SK-N-SH treated with all-trans-retinoic acid at 6 μM for 48 hours (cell line): ENCODE results near the gene FAHD1.
"Not testable (repeated sequence)": the region's sequence is repeated elsewhere in the genome, so short reads cannot be mapped to it uniquely, and the experiment has no call there.

Experiments
- ATAC-seq: fragments of 200-7000 bp; cut with Tn5 transposase; 3 replicates; pipeline ENCODE4 v1.9.1; 2020; ENCODE audit warnings: mild to moderate bottlenecking, moderate library complexity
- ARNTL ChIP-seq: fragments of 450-650 bp; formaldehyde crosslinking; IDR thresholded peaks from 2 replicates; pipeline ENCODE4 v1.5.0; 2020; ENCODE audit warnings: low read depth, mild to moderate bottlenecking, moderate library complexity, borderline replicate concordance
- BACH2 ChIP-seq: fragments of 250-450 bp; sonication (Bioruptor Pico); IDR thresholded peaks from 2 replicates; pipeline ENCODE4 v1.9.0; 2021; ENCODE audit warnings: mild to moderate bottlenecking, borderline replicate concordance
- CSDC2 ChIP-seq: fragments of 250-450 bp; sonication (Bioruptor Pico); IDR thresholded peaks from 2 replicates; pipeline ENCODE4 v1.5.0; 2020; ENCODE audit warnings: mild to moderate bottlenecking, moderate library complexity
- ESRRG ChIP-seq: fragments of 250-450 bp; sonication (Bioruptor Pico); IDR thresholded peaks from 2 replicates; pipeline ENCODE4 v1.6.1; 2021; ENCODE audit warnings: mild to moderate bottlenecking
- ISL1 ChIP-seq: fragments of 250-450 bp; sonication (Bioruptor Pico); IDR thresholded peaks from 2 replicates; pipeline ENCODE4 v2.1.2; 2022; ENCODE audit warnings: mild to moderate bottlenecking, moderate library complexity
- OSR1 ChIP-seq: fragments of 250-450 bp; sonication (Bioruptor Pico); IDR thresholded peaks from 2 replicates; pipeline ENCODE4 v1.8.0; 2022; ENCODE audit warnings: moderate library complexity, mild to moderate bottlenecking, inconsistent platforms
- PPARA ChIP-seq: fragments of 250-450 bp; sonication (Bioruptor Pico); IDR thresholded peaks from 2 replicates; pipeline ENCODE4 v1.5.0; 2020; ENCODE audit warnings: mild to moderate bottlenecking, borderline replicate concordance
- SNAI2 ChIP-seq: fragments of 250-450 bp; sonication (Bioruptor Pico); IDR thresholded peaks from 2 replicates; pipeline ENCODE4 v1.5.0; 2020; ENCODE audit warnings: mild to moderate bottlenecking, moderate library complexity
- TCF4 ChIP-seq: fragments of 250-450 bp; sonication (Bioruptor Pico); IDR thresholded peaks from 2 replicates; pipeline ENCODE4 v1.8.0; 2021; ENCODE audit warnings: mild to moderate bottlenecking, moderate library complexity, borderline replicate concordance
- TOX ChIP-seq: fragments of 250-450 bp; sonication (Bioruptor Pico); IDR thresholded peaks from 2 replicates; pipeline ENCODE4 v1.8.0; 2021; ENCODE audit warnings: mild to moderate bottlenecking, moderate library complexity, borderline replicate concordance
- TSHZ2 ChIP-seq: fragments of 250-450 bp; sonication (Bioruptor Pico); IDR thresholded peaks from 2 replicates; pipeline ENCODE4 v1.5.0; 2020; ENCODE audit warnings: mild to moderate bottlenecking, moderate library complexity
- ZC3H10 ChIP-seq: fragments of 250-450 bp; sonication (Bioruptor Pico); IDR thresholded peaks from 2 replicates; pipeline ENCODE4 v1.5.1; 2021; ENCODE audit warnings: mild to moderate bottlenecking, moderate library complexity
- ZFP3 ChIP-seq: fragments of 250-450 bp; sonication (Bioruptor Pico); IDR thresholded peaks from 2 replicates; pipeline ENCODE4 v1.5.0; 2020; ENCODE audit warnings: mild to moderate bottlenecking, moderate library complexity
- ZFP30 ChIP-seq: fragments of 450-650 bp; formaldehyde crosslinking; IDR thresholded peaks from 2 replicates; pipeline ENCODE4 v1.5.0; 2022; ENCODE audit warnings: mild to moderate bottlenecking, moderate library complexity
- ZNF565 ChIP-seq: fragments of 450-650 bp; formaldehyde crosslinking; conservative IDR thresholded peaks from 2 replicates; pipeline ENCODE4 v1.5.0; 2020; ENCODE audit warnings: low read depth, mild to moderate bottlenecking, moderate library complexity
- ZNF70 ChIP-seq: fragments of 450-650 bp; formaldehyde crosslinking; IDR thresholded peaks from 2 replicates; pipeline ENCODE4 v1.5.0; 2020; ENCODE audit warnings: mild to moderate bottlenecking, moderate library complexity
- ZNF8 ChIP-seq: fragments of 450-650 bp; formaldehyde crosslinking; IDR thresholded peaks from 2 replicates; pipeline ENCODE4 v1.5.0; 2020; ENCODE audit warnings: mild to moderate bottlenecking, moderate library complexity
- TF ChIP-seq, protein P1 (sequence below): fragments of 250-450 bp; sonication (Bioruptor Pico); IDR thresholded peaks from 2 replicates; pipeline ENCODE4 v1.8.0; 2020; ENCODE audit warnings: mild to moderate bottlenecking, moderate library complexity, borderline replicate concordance
- TF ChIP-seq, protein P2 (sequence below): fragments of 250-450 bp; sonication (Bioruptor Pico); IDR thresholded peaks from 2 replicates; pipeline ENCODE4 v1.5.1; 2021; ENCODE audit warnings: mild to moderate bottlenecking, moderate library complexity
- TF ChIP-seq, protein P3 (sequence below): fragments of 250-450 bp; sonication (Bioruptor Pico); IDR thresholded peaks from 2 replicates; pipeline ENCODE4 v1.8.0; 2021; ENCODE audit warnings: low read depth, mild to moderate bottlenecking, moderate library complexity, borderline replicate concordance

FAHD1 gene

DNA sequence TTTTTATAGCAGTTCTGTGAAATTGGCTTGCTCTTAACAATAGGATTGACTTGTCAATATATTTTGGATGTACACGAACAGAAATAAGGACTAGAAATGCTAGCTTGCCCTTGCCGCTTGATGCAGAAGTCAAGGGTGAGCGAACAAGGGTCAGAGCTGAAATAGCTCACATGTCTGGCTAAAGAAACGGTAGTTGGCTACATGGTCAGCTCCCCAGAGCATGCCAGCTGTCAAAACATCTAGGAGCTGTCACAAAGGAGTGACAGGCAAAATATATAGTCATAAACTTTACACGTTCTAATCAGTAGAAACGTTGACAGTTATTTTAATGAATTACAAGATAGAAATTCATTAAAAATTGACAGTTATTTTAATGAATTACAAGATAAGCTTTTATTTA, 47.8 kb downstream of the FAHD1 start (continued):
- TF ChIP-seq TSHZ2 (CRISPR knock-in tag): no peak
- TF ChIP-seq, protein P1, sequence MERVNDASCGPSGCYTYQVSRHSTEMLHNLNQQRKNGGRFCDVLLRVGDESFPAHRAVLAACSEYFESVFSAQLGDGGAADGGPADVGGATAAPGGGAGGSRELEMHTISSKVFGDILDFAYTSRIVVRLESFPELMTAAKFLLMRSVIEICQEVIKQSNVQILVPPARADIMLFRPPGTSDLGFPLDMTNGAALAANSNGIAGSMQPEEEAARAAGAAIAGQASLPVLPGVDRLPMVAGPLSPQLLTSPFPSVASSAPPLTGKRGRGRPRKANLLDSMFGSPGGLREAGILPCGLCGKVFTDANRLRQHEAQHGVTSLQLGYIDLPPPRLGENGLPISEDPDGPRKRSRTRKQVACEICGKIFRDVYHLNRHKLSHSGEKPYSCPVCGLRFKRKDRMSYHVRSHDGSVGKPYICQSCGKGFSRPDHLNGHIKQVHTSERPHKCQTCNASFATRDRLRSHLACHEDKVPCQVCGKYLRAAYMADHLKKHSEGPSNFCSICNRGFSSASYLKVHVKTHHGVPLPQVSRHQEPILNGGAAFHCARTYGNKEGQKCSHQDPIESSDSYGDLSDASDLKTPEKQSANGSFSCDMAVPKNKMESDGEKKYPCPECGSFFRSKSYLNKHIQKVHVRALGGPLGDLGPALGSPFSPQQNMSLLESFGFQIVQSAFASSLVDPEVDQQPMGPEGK (CRISPR knock-in tag): no peak
- no peak for TF ChIP-seq ZNF70 (CRISPR knock-in tag)
- TF ChIP-seq BACH2 (CRISPR knock-in tag): no peak
- TF ChIP-seq, all 23 proteins: peak for 0

GRCh38 chr16:1876066-1876465, 49.1 kb downstream of the FAHD1 start:
- not testable (repeated sequence) for ATAC-seq

DNA sequence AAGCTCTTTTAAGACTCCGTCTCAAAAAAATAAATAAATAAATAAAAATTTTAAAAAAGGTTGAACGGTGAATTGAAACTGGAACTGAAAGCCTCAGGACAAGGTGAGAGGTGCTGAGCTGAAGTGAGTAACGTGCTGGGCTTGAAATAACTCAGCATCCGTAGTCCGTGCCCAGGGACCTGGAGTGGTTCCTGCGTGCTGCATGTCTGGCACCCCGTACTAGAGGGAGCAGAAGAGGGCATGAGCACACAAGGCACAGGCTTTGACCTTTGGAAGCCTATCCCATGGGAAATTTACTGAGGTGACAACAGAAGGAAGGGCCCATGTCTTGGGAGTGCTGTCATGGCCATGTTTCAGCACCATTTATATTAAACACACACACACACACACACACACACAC, 49.5 kb downstream of the FAHD1 start:
- no peak for ATAC-seq
- no peak for TF ChIP-seq OSR1 (CRISPR knock-in tag)
- TF ChIP-seq TOX: no peak
- TF ChIP-seq ESRRG (CRISPR knock-in tag): no peak
- no peak for TF ChIP-seq ZNF70 (CRISPR knock-in tag)
- TF ChIP-seq ZNF565 (CRISPR knock-in tag): no peak
- TF ChIP-seq, protein P1 (CRISPR knock-in tag): no peak
- TF ChIP-seq CSDC2 (CRISPR knock-in tag): no peak
- TF ChIP-seq, protein P2, sequence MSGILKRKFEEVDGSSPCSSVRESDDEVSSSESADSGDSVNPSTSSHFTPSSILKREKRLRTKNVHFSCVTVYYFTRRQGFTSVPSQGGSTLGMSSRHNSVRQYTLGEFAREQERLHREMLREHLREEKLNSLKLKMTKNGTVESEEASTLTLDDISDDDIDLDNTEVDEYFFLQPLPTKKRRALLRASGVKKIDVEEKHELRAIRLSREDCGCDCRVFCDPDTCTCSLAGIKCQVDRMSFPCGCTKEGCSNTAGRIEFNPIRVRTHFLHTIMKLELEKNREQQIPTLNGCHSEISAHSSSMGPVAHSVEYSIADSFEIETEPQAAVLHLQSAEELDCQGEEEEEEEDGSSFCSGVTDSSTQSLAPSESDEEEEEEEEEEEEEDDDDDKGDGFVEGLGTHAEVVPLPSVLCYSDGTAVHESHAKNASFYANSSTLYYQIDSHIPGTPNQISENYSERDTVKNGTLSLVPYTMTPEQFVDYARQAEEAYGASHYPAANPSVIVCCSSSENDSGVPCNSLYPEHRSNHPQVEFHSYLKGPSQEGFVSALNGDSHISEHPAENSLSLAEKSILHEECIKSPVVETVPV: no peak
- TF ChIP-seq ZC3H10 (CRISPR knock-in tag): no peak
- no peak for TF ChIP-seq ARNTL (CRISPR knock-in tag)
- no peak for TF ChIP-seq ZFP30
- no peak for TF ChIP-seq TCF4 (CRISPR knock-in tag)
- no peak for TF ChIP-seq ISL1 (CRISPR knock-in tag)
- no peak for TF ChIP-seq ZNF8

DNA sequence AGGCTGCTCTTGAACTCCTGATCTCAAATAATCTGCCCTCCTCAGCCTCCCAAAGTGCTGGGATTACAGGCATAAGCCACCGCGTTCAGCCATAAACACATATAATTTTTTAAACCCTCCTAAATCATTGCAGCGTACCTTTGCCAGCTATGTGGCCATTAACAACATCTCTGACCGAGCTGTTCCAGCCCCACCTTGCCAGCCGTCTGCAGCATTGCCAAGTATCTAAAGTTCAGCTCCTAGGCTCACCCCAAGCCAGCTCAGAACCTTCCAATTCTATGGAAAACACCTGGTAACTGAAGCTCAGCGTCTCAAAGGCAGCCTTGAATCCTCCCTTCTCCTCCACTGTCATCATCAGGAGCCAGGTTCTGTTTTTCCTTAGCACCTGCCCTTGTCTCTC, 50.1 kb downstream of the FAHD1 start:
- TF ChIP-seq ZNF8: no peak
- TF ChIP-seq, protein P1 (CRISPR knock-in tag): no peak
- no peak for TF ChIP-seq PPARA (CRISPR knock-in tag)
- TF ChIP-seq ZC3H10 (CRISPR knock-in tag): no peak
- no peak for TF ChIP-seq ZFP3 (CRISPR knock-in tag)
- no peak for TF ChIP-seq TSHZ2 (CRISPR knock-in tag)
- TF ChIP-seq OSR1 (CRISPR knock-in tag): no peak
- TF ChIP-seq BACH2 (CRISPR knock-in tag): no peak
- TF ChIP-seq, protein P3, sequence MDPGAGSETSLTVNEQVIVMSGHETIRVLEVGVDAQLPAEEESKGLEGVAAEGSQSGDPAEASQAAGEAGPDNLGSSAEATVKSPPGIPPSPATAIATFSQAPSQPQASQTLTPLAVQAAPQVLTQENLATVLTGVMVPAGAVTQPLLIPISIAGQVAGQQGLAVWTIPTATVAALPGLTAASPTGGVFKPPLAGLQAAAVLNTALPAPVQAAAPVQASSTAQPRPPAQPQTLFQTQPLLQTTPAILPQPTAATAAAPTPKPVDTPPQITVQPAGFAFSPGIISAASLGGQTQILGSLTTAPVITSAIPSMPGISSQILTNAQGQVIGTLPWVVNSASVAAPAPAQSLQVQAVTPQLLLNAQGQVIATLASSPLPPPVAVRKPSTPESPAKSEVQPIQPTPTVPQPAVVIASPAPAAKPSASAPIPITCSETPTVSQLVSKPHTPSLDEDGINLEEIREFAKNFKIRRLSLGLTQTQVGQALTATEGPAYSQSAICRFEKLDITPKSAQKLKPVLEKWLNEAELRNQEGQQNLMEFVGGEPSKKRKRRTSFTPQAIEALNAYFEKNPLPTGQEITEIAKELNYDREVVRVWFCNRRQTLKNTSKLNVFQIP (CRISPR knock-in tag): no peak
- TF ChIP-seq CSDC2 (CRISPR knock-in tag): no peak
- no peak for TF ChIP-seq SNAI2 (CRISPR knock-in tag)
- TF ChIP-seq, all 23 proteins: peak for 0

More for the DNA sequence above, 50.1 kb downstream of the FAHD1 start:
- no peak for ATAC-seq
